ENCODE results near the gene HIP1. TPM values are rescaled to one million over a fixed set of nuclear protein-coding genes. Genes with fewer than 3 reads are reported as not detected.
"Not testable (repeated sequence)": the region's sequence is repeated elsewhere in the genome, so short reads cannot be mapped to it uniquely, and the experiment has no call there.

HIP1 gene
- total RNA-seq, 1 donor from 2014 or later, result 1.5 TPM

DNA sequence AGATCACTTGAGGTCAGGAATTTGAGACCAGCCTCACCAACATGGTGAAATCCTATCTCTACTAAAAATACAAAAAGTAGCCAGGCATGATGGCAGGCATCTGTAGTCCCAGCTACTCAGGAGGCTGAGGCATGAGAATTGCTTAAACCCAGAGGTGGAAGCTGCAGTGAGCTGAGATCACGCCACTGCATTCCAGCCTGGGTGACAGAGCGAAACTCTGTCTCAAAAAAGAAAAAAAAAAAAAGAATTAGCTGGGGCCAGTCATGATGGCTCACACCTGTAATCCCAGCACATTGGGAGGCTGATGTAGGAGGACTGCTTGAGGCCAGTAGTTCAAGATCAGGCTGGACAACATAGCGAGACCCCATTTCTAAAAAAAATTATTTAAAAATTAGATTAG is 21.0 kb downstream of the HIP1 start:
- intact Hi-C loops (cut with micrococcal nuclease), result not testable (repeated sequence)

DNA sequence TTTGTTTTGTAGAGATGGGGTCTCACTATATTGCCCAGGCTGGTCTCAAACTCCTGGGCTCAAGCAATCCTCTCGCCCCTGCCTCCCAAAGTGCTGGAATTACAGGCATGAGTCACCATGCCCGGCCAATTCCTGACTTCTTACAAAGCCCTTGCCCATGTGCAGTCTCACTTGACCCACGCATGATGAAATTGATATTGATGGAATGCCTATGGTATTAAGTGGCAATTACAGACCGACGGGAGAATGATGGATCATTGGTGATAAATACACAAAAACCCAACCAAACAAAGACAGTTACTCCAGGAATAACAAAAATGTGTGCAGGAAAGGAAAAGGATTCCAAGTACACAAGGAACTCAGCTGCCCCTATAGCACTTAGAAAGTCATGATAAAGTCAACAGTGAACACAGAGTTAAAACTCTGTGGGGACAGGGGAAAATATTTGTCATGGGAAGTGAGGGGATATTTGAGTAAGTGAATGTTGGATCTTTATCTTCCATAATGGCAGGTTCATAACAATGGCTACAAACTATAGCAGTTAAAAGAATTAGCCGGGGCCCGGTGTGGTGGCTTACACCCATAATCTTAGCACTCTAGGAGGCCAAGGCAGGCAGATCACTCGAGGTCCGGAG is 21.6 kb downstream of the HIP1 start:
- intact Hi-C loops (cut with micrococcal nuclease), result no loop called here

DNA sequence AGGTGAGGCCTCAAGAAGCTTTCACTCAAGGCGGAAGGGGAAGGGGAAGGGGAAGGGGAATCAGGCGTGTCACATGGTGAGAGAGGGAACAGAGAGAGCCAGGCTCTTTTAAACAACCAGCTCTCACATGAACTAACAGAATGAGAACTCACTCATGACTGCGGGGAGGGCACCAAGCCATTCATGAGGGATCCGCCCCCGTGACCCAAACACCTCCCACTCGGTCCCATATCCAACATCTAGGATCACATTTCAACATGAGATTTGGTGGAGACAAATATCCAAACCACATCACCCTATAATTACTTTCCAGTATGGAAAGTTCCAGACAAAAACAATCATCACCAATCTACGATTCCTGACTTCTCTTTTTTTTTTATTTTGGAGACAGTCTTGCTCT is 22.9 kb downstream of the HIP1 start:
- intact Hi-C loops (cut with micrococcal nuclease), result no loop called here

GRCh38 chr7:75712517-75713361 is 26.0 kb downstream of the HIP1 start:
- intact Hi-C loops (cut with micrococcal nuclease), result no loop called here

DNA sequence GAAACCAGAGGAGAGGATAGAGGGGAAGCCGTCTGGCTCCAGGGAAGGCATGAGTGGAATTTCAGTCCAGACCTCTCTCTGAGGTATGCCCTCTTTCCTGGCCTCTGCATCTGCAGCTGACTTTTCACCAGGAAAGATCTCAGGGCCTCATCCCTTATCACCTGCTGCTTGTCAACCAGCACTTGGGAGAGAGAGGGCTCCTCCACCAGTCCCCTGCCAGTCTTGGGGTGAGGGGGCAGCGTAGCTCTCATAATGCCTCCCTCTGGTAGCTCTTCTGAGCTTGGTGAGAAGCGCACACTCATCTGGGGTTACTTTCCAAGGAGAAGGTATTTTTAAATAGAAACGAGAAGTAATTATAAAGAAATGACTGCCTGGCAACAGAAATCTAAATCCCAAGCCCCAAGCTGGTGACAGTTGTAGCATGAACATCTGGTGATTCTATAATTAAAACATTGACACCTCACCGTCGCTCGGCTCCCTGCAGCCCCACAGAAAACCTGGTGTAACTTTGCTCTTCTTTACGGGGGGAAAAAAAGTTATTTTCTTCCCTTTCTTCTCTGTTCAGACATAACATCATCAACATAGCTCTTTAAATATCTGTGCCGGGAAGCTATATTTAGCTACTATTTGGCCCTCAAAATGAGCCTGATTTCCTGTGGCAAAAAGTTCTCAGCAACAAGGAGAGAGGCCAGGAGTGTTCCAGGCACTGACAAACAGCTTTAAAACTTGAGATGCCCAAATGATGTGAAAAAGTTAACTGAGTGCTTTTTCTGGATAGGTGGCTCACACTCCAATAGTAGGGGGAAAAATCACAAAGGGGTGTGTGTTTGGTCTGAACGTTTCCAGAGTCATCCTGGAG is 26.9 kb downstream of the HIP1 start:
- intact Hi-C loops (cut with micrococcal nuclease), result no loop called here

GRCh38 chr7:75711076-75711475 is 27.7 kb downstream of the HIP1 start:
- intact Hi-C loops (cut with micrococcal nuclease), result no loop called here

GRCh38 chr7:75704928-75705327 is 33.8 kb downstream of the HIP1 start:
- intact Hi-C loops (cut with micrococcal nuclease), result no loop called here

DNA sequence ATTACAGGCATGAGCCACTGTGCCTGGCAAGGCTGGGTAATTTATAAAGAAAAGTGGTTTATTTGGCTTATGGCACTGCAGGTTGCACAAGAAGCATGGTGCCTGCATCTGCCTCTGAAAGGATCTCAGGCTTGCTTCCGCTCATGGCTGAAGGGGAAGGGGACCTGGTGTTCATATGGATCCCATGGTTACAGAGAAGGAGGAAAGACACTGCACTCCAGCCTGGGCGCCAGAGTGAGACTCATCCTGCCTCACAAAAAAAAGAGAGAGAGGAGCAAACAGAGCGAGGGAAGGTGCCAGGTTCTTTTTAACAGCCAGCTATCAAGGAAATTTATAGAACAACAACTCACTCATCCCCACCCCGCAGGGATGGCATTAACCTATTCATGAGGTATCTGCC is 36.2 kb downstream of the HIP1 start:
- intact Hi-C loops (cut with micrococcal nuclease), result no loop called here

DNA sequence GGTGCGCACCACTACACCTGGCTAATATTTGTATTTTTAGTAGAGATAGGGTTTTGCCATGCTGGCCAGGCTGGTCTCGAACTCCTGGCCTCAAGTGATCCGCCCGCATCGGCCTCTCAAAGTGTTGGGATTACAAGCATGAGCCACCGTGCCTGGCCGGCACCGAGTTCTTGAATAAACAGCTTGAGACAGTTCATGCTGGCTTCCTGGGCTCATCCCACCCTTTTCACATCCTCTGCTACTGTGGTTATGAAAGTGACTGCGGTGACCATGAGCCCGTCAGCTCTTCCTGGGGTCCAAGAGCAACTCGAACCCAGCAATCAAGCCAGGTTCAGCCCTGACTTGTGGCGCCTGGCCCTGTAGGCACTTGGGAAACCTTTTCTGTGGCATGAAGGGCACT is 38.7 kb downstream of the HIP1 start:
- intact Hi-C loops (cut with micrococcal nuclease), result no loop called here

DNA sequence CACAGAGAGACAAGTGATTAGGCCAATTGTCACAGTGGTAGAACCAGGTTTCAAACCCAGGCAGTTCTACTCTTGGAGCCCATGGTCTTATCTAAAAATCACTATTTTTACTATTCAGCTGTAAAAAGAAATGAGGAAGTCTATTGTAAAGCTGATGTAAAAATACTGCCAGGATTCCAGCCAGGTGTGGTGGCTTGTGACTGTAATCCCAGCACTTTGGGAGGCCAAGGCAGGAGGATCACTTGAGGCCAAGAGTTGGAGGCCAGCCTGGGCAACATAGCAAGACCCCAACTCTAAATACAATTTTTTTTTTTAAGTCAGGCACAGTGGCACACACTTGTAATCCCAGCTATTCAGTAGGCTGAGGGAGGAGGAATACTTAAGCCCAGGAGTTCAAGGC is 40.4 kb downstream of the HIP1 start:
- intact Hi-C loops (cut with micrococcal nuclease), result no loop called here

GRCh38 chr7:75696263-75697037 is 42.3 kb downstream of the HIP1 start:
- intact Hi-C loops (cut with micrococcal nuclease), result no loop called here

DNA sequence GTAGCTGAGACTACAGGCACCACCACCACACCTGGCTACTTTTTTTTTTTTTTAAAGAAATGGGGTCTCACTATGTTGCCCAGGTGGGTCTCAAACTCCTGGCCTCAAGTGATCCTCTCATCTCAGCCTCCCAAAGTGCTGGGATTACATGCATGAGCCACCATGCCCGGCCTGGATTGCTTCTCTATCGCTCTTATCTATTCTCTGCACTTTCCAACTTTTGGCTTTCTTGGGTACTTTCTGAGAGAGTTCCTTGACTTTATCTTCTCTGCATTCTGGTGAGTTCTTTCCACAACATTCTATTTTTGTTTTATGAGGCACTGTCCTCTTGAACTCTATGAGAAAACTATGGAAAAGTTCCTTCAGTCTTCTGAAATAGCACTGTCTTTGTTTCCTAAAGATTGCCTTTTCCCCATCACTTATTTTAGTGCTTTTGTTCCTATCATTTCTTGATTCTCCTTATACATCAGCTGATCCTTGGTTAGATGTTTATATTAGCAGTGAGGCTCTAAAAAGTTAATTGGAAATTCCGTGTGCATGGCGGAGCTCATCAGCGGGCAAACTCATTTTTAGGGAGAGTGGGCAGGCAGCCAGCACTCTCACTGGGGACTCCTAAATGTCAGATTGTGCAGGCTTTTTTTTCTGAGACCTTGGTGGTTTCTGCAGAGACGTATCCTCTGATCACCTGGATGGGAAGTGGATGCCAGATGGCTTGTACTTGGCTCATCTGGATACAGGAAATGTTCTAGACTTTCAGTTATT is 43.9 kb downstream of the HIP1 start:
- intact Hi-C loops (cut with micrococcal nuclease), result no loop called here

DNA sequence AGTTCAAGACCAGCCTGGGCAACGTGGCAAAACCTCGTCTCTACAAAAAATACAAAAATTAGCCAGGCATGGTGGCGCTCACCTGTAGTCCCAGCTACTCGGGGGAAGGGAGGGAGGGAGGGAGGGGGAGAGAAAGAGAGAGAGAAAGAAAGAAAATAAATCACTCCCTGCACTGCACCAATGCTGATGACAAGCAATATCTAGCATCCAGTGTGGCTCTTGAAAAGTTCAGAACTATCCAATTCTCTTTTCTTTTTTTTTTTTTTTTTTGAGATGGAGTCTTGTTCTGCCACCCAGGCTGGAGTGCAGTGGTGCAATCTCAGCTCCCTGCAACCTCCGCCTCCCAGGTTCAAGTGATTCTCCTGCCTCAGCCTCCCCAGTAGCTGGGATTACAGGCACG is 45.1 kb downstream of the HIP1 start:
- intact Hi-C loops (cut with micrococcal nuclease), result not testable (repeated sequence)

DNA sequence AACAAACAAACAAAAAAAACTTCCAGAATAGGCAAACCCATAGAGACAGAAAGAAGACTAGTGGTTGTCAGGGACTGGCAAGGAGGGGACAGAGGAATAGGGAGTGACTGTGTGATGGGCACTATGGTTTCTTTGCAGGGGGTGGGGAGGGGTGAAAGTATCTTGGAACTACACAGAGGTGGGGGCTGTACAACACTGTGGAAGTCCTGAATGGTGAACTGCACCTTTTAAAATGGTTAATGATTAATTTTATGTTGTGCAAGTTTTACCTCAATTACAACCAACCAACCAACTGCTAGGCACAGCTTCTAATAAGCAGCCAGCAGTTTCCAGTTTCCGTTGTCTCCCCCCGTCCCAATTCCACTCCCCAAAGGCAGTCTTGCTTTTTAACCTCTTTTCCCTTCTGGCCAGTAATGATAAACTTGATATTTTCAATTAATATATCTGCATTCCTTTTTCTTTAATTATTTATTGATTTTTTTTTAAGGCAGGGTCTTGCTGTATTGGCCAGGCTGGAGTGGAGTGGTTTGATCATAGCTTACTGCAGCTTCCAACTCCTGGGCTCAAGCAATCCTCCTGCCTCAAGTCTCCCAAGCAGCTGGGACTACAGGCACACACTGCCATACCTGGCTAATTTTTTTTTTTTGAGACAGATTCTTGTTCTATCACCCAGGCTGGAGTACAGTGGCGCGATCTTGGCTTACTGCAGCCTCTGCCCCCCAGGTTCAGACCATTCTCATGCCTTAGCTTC is 46.8 kb downstream of the HIP1 start:
- intact Hi-C loops (cut with micrococcal nuclease), result no loop called here

DNA sequence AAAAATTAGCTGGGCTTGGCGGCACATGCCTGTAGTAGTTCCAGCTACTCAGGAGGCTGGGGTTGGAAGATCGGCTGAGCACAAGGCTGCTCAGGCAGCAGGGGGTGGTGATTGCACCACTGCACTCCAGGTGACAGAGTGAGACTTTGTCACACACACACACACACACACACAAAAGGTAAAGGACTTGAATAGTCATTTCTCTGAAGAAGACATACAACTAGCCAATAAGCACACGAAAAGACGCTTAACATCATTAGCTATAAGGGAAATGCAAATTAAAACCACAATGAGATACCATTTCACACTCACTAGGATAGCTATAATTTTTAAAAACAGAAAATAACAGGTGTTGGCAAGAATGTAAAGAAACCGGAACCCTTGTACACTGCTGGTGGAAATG is 48.6 kb downstream of the HIP1 start:
- intact Hi-C loops (cut with micrococcal nuclease), result no loop called here

DNA sequence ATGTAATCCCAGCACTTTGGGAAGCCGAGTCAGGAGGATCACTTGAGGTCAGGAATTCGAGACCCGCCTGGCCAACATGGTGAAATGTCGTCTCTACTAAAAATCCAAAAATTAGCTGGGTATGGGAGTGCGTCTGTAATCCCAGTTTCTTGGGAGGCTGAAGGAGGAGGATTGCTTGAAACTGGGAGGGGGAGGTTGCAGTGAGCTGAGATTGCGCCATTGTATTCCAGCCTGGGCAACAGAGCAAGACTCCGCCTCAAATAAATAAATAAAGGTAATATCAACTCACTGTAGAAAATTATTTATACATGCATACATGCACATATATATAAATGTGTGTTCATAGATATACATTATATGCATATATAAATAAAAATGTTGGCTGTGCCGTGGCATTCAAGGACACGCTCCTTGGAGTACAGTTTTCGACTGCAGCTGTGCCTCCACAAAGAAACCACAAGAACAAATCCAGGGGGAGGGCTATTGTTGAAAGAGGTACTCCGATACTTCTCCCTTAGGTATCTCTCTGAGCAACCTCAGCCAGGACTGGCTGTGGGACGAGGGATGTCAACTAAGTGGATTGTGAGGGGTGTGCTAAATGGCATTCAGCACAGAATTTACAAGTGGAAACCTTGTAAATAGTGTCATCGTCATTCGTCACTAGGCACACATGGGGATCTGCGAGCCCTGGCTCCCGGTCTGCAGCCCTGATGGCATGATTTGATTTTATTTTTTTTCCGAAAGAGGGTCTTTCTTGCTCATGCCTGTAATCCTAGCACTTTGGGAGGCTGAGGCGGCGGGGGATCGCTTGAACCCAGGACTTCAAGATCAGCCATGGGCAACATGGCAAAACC is 49.3 kb downstream of the HIP1 start:
- intact Hi-C loops (cut with micrococcal nuclease), result no loop called here

DNA sequence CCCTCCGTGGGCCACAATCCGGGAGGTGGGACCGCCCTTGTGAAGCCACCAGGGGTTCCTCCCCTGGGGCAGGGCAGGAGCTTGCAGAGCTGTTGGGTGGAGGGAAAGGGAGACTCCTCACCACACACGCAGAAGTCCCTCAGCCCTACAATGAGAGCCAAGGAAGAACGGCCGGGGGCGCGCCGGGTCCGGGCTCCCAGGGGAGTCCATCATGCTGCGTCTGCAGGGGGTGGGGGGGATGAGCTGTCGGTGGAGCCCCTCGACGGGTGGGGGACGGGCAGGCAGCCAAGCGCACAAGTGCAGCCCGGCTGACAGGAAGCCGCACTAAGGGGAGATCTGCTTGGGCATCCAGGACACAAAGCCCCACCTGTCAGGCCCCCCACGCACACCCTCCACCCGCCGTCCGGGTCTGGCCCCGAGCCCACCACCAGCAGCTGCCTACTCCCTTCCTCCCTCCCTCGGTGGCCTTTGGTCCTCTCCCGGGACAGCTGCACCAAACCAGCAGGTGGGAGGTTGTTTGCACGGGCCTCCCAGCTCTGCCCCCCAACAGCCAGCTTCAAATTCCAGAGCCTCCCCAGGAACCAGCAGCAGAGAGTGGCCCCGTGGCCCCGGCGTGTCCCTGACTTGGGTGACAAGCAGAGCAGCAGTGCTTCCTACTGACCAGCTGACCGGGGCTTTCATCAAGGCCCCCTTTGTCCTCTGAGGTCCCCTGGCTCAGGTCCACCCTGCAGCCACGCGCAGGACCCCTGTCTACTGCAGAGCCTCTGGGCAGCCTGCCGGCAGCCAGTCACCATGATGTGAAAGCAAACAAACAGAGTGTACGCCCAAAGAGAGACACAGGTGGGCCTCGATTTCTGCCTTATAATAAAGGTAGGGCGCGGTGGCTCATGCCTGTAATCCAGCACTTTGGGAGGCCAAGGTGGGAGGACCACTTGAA is 50.3 kb downstream of the HIP1 start:
- intact Hi-C loops (cut with micrococcal nuclease), result no loop called here
